GM12864 (cell line): Measurements from ENCODE around the gene MAP3K19.
A peak's percentile ranks its signal among the peaks of the same experiment; 100 is the strongest.
"Not testable (repeated sequence)": the region's sequence is repeated elsewhere in the genome, so short reads cannot be mapped to it uniquely, and the experiment has no call there.

Experiments used
- DNase-seq: peaks from one replicate; pipeline ENCODE4 v3.0.0-alpha.2; 2011; ENCODE audit warnings: low read depth
- H3K4me3 ChIP-seq: 2 replicates; pipeline ENCODE4 v1.5.1; 2011; ENCODE audit warnings: mild to moderate bottlenecking, low read depth, low read length, control low read depth
- CTCF ChIP-seq: IDR thresholded peaks from 2 replicates; pipeline ENCODE4 v1.5.1; 2011; ENCODE audit warnings: low read depth, mild to moderate bottlenecking, moderate library complexity, low read length, control low read depth, inconsistent platforms; ENCODE audit errors: missing control alignments

The MAP3K19 gene

GRCh38 chr2:134988994-134989605 is 58.1 kb downstream of the MAP3K19 start:
- DNase-seq, result no peak
- TF ChIP-seq CTCF, result peak; percentile 31
- H3K4me3 ChIP-seq, result no peak overlapping the region

GRCh38 chr2:134985061-134985460 is 62.2 kb downstream of the MAP3K19 start:
- no peak for DNase-seq
- TF ChIP-seq CTCF, result no peak
- no peak overlapping the region for H3K4me3 ChIP-seq

GRCh38 chr2:134982603-134983002 is 64.6 kb downstream of the MAP3K19 start:
- H3K4me3 ChIP-seq, result no peak overlapping the region
- no peak for DNase-seq
- TF ChIP-seq CTCF, result no peak

DNA sequence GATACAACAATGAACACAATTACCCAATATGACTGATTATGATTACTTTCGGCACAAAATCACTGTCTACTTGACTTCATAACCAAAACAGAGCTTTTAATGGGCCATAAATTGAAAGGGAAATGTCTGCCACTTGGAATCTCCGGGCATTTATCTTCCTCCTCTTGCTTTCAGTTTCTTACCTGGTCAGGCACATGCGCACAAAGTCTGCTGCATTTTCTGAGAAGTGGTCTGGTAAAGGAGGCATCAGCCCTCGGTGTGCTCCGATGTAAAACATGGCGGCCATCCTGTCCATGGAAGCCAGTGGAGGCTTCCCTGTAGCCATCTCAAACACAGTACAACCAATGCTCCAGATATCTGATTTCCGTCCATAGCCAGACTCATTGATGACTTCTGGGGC is 66.6 kb downstream of the MAP3K19 start:
- H3K4me3 ChIP-seq, result no peak overlapping the region
- no peak for TF ChIP-seq CTCF
- no peak for DNase-seq

DNA sequence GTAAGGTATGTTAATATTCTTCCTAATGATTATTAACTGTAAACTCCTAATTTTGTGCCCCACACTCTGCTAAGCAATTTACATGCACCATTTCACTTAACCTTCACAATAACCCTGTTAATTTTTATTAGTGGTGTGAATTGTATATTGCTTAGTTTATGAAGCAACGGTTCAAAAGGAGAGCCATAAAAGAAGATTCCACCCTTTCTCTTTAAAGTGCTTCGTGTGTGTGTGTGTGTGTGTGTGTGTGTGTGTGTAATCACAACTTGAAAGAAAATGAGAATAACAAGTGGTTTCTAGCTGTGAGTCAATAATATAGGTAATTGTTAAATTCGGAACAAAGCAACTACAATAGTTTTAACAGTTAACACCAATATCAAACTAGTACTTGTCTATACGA is 68.0 kb downstream of the MAP3K19 start:
- no peak overlapping the region for H3K4me3 ChIP-seq
- DNase-seq, result no peak
- TF ChIP-seq CTCF, result no peak

GRCh38 chr2:134977104-134977503 is 70.1 kb downstream of the MAP3K19 start:
- H3K4me3 ChIP-seq, DNase-seq: not testable (repeated sequence)

- no peak for DNase-seq
- H3K4me3 ChIP-seq, result no peak overlapping the region
- TF ChIP-seq CTCF, result no peak
Observed at GRCh38 chr2:134976074-134976702, 71.1 kb downstream of the MAP3K19 start.
